NCI-H2196 treated with DMSO at 0.1 percent for 48 hours (cell line): ENCODE measurements around the gene FYCO1.

Source experiments
- DNase-seq: peaks from one replicate; lab custom pipeline; 2025; ENCODE audit not compliant: unreplicated experiment; lab: John Stamatoyannopoulos, UW

FYCO1 gene

GRCh38 chr3:45921158-45922038 is 74.2 kb downstream of the FYCO1 start:
- no peak for DNase-seq

- DNase-seq: peak; percentile 10
Measured at GRCh38 chr3:45917146-45917898, 78.3 kb downstream of the FYCO1 start.

GRCh38 chr3:45915518-45916231 is 79.9 kb downstream of the FYCO1 start:
- no peak for DNase-seq

- DNase-seq: no peak
Measured at GRCh38 chr3:45915059-45915439, 80.6 kb downstream of the FYCO1 start.

GRCh38 chr3:45914362-45915058 is 81.1 kb downstream of the FYCO1 start:
- DNase-seq: no peak

GRCh38 chr3:45912435-45912834 is 83.2 kb downstream of the FYCO1 start:
- DNase-seq: no peak

GRCh38 chr3:45911511-45912226 is 84.0 kb downstream of the FYCO1 start:
- no peak for DNase-seq

- no peak for DNase-seq
Measured at GRCh38 chr3:45910892-45911291, 84.7 kb downstream of the FYCO1 start.

- DNase-seq: no peak
Measured at GRCh38 chr3:45909542-45909941, 86.1 kb downstream of the FYCO1 start.

- DNase-seq: no peak
Measured at GRCh38 chr3:45908761-45909160, 86.9 kb downstream of the FYCO1 start.

GRCh38 chr3:45907769-45908705 is 87.6 kb downstream of the FYCO1 start:
- no peak for DNase-seq

- DNase-seq: no peak
Measured at GRCh38 chr3:45906681-45907407, 88.8 kb downstream of the FYCO1 start.

- no peak for DNase-seq
Measured at GRCh38 chr3:45905755-45906154, 89.9 kb downstream of the FYCO1 start.

GRCh38 chr3:45904931-45905330 is 90.7 kb downstream of the FYCO1 start:
- DNase-seq: no peak

GRCh38 chr3:45896956-45897355 is 98.7 kb downstream of the FYCO1 start:
- no peak for DNase-seq

GRCh38 chr3:45895686-45896468 is 99.7 kb downstream of the FYCO1 start:
- DNase-seq: no peak

GRCh38 chr3:45894015-45894414 is 101.6 kb downstream of the FYCO1 start:
- DNase-seq: no peak

- DNase-seq: no peak
Measured at GRCh38 chr3:45892161-45892560, 103.5 kb downstream of the FYCO1 start.
